ENCODE results near the gene SLCO4A1.

The SLCO4A1 gene

DNA sequence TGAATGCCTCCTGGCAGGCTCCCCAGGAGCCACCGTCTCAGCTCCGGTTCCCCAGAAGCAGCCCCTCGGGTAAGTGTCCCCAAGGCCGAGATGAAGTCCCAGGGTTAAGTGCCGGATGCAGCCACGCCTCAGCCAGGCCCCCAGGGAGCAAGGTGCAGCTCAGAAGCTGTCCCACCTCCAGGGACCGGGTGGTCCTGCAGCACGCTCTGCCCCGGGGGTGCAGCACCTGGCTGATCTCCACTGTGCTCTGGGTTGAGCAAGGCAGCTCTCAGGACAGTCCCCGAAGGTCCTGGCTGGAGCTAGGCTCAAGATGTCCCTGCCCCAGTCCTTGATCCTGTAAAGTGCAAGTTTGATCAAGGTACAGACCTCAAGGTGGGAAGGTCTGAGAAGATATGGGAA lies 51.2 kb downstream of the SLCO4A1 start:
- peaks cover 0 to 18% (median 0%) of the 10 kb centered on the region in 3 experiments for H3K27me3 ChIP-seq (ENCODE audit: control insufficient read depth in 3 of 3, insufficient read depth in 3 of 3, low read depth in 1 of 3, low read length in 3 of 3)
- no peak overlapping the region for H3K9ac ChIP-seq (ENCODE audit: low read depth, low read length, poor library complexity)
- no peak overlapping the region for H4K8ac ChIP-seq (ENCODE audit: low read depth, low read length)
- peak overlapping the region; percentile 85 for H2AK5ac ChIP-seq (ENCODE audit: low read depth, low read length)
- H3K9me3 ChIP-seq (replicated peaks in 1 of 2; ENCODE audit: control insufficient read depth in 2 of 2, insufficient read depth in 1 of 2, low read depth in 1 of 2, low read length in 2 of 2), result no peaks in the 10 kb centered on the region
- no CpG with 5 or more reads among the region's 10 CpGs for WGBS, 2 donors (ENCODE audit: extremely low coverage in 2 of 2, insufficient read length in 2 of 2, insufficient replicate concordance in 1 of 2)
- no peaks in the 10 kb centered on the region for H3K36me3 ChIP-seq (replicated peaks in 1 of 2; ENCODE audit: control insufficient read depth in 2 of 2, insufficient read depth in 2 of 2, low read length in 2 of 2)
- no peak overlapping the region for H3K4me3 ChIP-seq (ENCODE audit: low read length in 2 of 2)
- no peak overlapping the region for H3K14ac ChIP-seq (ENCODE audit: low read length)
- no peak overlapping the region for H3K4me2 ChIP-seq (ENCODE audit: insufficient read depth, low read length, poor library complexity, severe bottlenecking)
- no peak overlapping the region for H4K91ac ChIP-seq (ENCODE audit: low read depth, low read length, poor library complexity)
- H3K27ac ChIP-seq (replicated peaks; ENCODE audit: low read length), result no peak overlapping the region
- no peak overlapping the region for H2BK5ac ChIP-seq (ENCODE audit: low read length)
- no peak overlapping the region for H3K4ac ChIP-seq (ENCODE audit: low read length)
- H3K79me1 ChIP-seq (ENCODE audit: low read depth, low read length), result no peaks in the 10 kb centered on the region
- H2BK15ac ChIP-seq (ENCODE audit: low read length), result no peak overlapping the region
- no peak overlapping the region for H3K18ac ChIP-seq (ENCODE audit: low read length)
- no peak overlapping the region for H3K23ac ChIP-seq (ENCODE audit: low read depth, low read length, poor library complexity)
- no peak overlapping the region for H2BK12ac ChIP-seq (ENCODE audit: low read length)
- DNase-seq (ENCODE audit: low spot score), result no peak
- H3K4me1 ChIP-seq (ENCODE audit: control insufficient read depth in 2 of 2, insufficient read depth in 1 of 2, low read depth in 1 of 2, low read length in 2 of 2), result peaks cover 2 to 11% of the 10 kb centered on the region in 2 donors
- H2AFZ ChIP-seq (ENCODE audit: low read length), result no peak overlapping the region
- H2BK120ac ChIP-seq (ENCODE audit: low read depth, low read length), result no peak overlapping the region

DNA sequence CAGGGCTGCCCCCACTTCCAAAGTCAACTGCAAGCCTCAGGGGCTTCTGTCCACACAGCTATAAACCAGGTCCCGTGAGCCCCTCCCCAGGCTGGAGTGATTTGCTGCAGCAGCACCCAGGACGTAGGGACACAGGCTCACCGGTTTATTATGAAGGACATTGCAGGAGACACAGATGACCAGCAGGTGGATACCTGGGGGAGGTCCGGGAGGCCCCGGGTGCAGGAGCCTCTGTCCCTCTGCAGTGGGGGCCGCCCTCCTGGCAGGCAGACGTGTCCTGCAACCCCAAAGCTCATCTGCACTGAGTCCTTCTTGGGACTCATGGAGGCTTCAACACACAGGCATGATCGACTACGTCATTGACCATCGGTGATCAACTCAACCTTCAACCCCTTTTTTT lies 51.8 kb downstream of the SLCO4A1 start:
- H4K91ac ChIP-seq (ENCODE audit: low read depth, low read length, poor library complexity), result no peak overlapping the region
- no peak overlapping the region for H4K8ac ChIP-seq (ENCODE audit: low read depth, low read length)
- peak overlapping the region; percentile 37 for H2AK5ac ChIP-seq (ENCODE audit: low read depth, low read length)
- H2BK12ac ChIP-seq (ENCODE audit: low read length), result no peak overlapping the region
- peaks cover 0 to 19% (median 0%) of the 10 kb centered on the region in 3 experiments for H3K27me3 ChIP-seq (ENCODE audit: control insufficient read depth in 3 of 3, insufficient read depth in 3 of 3, low read depth in 1 of 3, low read length in 3 of 3)
- no peak overlapping the region for H3K4me2 ChIP-seq (ENCODE audit: insufficient read depth, low read length, poor library complexity, severe bottlenecking)
- H3K9ac ChIP-seq (ENCODE audit: low read depth, low read length, poor library complexity), result no peak overlapping the region
- no peak overlapping the region for H2BK120ac ChIP-seq (ENCODE audit: low read depth, low read length)
- H2BK15ac ChIP-seq (ENCODE audit: low read length), result no peak overlapping the region
- no peaks in the 10 kb centered on the region for H3K79me1 ChIP-seq (ENCODE audit: low read depth, low read length)
- H3K18ac ChIP-seq (ENCODE audit: low read length), result no peak overlapping the region
- no CpG with 5 or more reads among the region's 10 CpGs for WGBS, 2 donors (ENCODE audit: extremely low coverage in 2 of 2, insufficient read length in 2 of 2, insufficient replicate concordance in 1 of 2)
- DNase-seq (ENCODE audit: low spot score), result no peak
- H3K14ac ChIP-seq (ENCODE audit: low read length), result no peak overlapping the region
- H2BK5ac ChIP-seq (ENCODE audit: low read length), result no peak overlapping the region
- H3K23ac ChIP-seq (ENCODE audit: low read depth, low read length, poor library complexity), result no peak overlapping the region
- H3K36me3 ChIP-seq (replicated peaks in 1 of 2; ENCODE audit: control insufficient read depth in 2 of 2, insufficient read depth in 2 of 2, low read length in 2 of 2), result no peaks in the 10 kb centered on the region
- H3K4me1 ChIP-seq (ENCODE audit: control insufficient read depth in 2 of 2, insufficient read depth in 1 of 2, low read depth in 1 of 2, low read length in 2 of 2), result peaks cover 0 to 7% of the 10 kb centered on the region in 2 donors
- no peak overlapping the region for H3K4ac ChIP-seq (ENCODE audit: low read length)
- H2AFZ ChIP-seq (ENCODE audit: low read length), result no peak overlapping the region
- H3K9me3 ChIP-seq (replicated peaks in 1 of 2; ENCODE audit: control insufficient read depth in 2 of 2, insufficient read depth in 1 of 2, low read depth in 1 of 2, low read length in 2 of 2), result no peaks in the 10 kb centered on the region
- H3K4me3 ChIP-seq (ENCODE audit: low read length in 2 of 2), result no peak overlapping the region
- no peak overlapping the region for H3K27ac ChIP-seq (replicated peaks; ENCODE audit: low read length)

DNA sequence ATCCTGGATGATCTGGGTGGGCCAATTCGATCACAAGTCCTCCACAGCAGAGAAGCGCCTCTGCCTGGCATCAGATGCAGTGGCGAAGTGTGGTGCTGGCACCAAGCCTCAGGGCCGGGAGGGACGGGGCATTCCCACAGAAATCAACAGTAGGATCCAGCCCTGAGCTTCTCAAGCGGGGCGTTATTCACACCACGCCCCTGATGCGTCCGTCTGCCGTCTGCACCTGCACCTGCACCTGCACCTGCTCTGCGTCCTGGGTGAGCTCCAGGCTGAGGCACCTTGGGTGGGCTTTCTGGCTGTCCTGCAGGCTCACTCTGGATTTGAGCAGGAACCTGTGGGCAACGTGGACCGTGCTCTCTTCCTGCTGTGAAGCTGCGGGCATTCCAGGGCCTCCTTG lies 52.6 kb downstream of the SLCO4A1 start:
- H3K23ac ChIP-seq (ENCODE audit: low read depth, low read length, poor library complexity), result peak overlapping the region; percentile 61
- H2BK15ac ChIP-seq (ENCODE audit: low read length), result no peak overlapping the region
- no peak overlapping the region for H3K14ac ChIP-seq (ENCODE audit: low read length)
- no peak overlapping the region for H2BK120ac ChIP-seq (ENCODE audit: low read depth, low read length)
- H3K18ac ChIP-seq (ENCODE audit: low read length), result no peak overlapping the region
- H4K8ac ChIP-seq (ENCODE audit: low read depth, low read length), result no peak overlapping the region
- H3K9ac ChIP-seq (ENCODE audit: low read depth, low read length, poor library complexity), result no peak overlapping the region
- no peak overlapping the region for H2AK5ac ChIP-seq (ENCODE audit: low read depth, low read length)
- H4K91ac ChIP-seq (ENCODE audit: low read depth, low read length, poor library complexity), result no peak overlapping the region
- peaks cover 0 to 24% (median 0%) of the 10 kb centered on the region in 3 experiments for H3K27me3 ChIP-seq (ENCODE audit: control insufficient read depth in 3 of 3, insufficient read depth in 3 of 3, low read depth in 1 of 3, low read length in 3 of 3)
- no CpG with 5 or more reads among the region's 15 CpGs for WGBS, 2 donors (ENCODE audit: extremely low coverage in 2 of 2, insufficient read length in 2 of 2, insufficient replicate concordance in 1 of 2)
- peak overlapping the region; percentile 43 for H2BK12ac ChIP-seq (ENCODE audit: low read length)
- no peak overlapping the region for H3K27ac ChIP-seq (replicated peaks; ENCODE audit: low read length)
- no peak overlapping the region for H2AFZ ChIP-seq (ENCODE audit: low read length)
- no peak overlapping the region for H3K4me2 ChIP-seq (ENCODE audit: insufficient read depth, low read length, poor library complexity, severe bottlenecking)
- no peaks in the 10 kb centered on the region for H3K79me1 ChIP-seq (ENCODE audit: low read depth, low read length)
- H3K36me3 ChIP-seq (replicated peaks in 1 of 2; ENCODE audit: control insufficient read depth in 2 of 2, insufficient read depth in 2 of 2, low read length in 2 of 2), result no peaks in the 10 kb centered on the region
- no peak overlapping the region for H3K4me3 ChIP-seq (ENCODE audit: low read length in 2 of 2)
- H3K9me3 ChIP-seq (replicated peaks in 1 of 2; ENCODE audit: control insufficient read depth in 2 of 2, insufficient read depth in 1 of 2, low read depth in 1 of 2, low read length in 2 of 2), result no peaks in the 10 kb centered on the region
- no peak overlapping the region for H2BK5ac ChIP-seq (ENCODE audit: low read length)
- H3K4me1 ChIP-seq (ENCODE audit: control insufficient read depth in 2 of 2, insufficient read depth in 1 of 2, low read depth in 1 of 2, low read length in 2 of 2), result peaks cover 0 to 4% of the 10 kb centered on the region in 2 donors
- DNase-seq (ENCODE audit: low spot score), result no peak
- no peak overlapping the region for H3K4ac ChIP-seq (ENCODE audit: low read length)

DNA sequence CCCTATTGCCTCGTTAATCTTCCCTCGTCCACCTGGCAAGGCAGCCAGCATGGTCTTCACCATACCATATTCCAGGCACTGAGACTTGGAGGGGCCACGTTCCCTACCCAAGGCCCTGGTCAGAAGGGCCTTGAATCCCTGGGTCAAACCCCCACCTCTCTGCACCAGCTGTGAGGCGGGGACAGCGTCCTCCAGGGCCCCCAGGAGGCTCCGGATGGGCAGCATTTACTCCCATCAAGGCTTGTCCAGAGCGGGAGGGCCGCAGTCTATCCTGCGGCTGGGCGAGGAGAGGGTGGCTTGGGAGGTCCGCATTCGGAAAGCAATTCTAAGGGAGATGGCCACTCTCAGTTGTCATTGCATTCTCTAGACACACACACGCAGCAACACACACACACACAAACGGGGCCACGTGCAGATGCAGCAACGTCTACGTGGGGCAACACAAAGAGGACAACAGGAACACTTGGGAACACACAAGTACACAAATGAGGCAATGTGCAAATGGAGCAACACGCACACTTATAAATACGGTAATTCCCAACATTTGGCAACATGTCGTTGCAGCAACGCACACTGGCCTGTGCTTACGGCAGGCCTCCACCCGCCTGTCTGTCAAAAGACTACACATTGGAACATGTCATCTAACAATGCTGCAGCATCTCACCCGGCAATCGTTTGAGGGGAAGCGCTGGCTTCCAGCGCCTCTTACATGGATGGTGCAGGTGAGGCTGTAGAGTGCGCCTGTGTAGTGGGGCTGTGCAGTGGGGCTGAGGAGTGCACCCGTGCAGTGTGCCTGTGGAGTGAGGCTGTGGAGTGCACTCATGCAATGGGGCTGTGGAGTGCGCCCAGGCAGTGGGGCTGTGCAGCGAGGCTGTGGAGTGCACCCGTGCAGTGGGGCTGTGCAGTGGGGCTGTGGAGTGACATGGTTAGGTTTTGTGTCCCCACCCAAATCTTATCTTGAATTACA lies 53.4 kb downstream of the SLCO4A1 start:
- peak overlapping the region; percentile 59 for H3K14ac ChIP-seq (ENCODE audit: low read length)
- H3K23ac ChIP-seq (ENCODE audit: low read depth, low read length, poor library complexity), result no peak overlapping the region
- H3K4ac ChIP-seq (ENCODE audit: low read length), result no peak overlapping the region
- peaks cover 0 to 3% of the 10 kb centered on the region in 2 donors for H3K4me1 ChIP-seq (ENCODE audit: control insufficient read depth in 2 of 2, insufficient read depth in 1 of 2, low read depth in 1 of 2, low read length in 2 of 2)
- H3K27ac ChIP-seq (replicated peaks; ENCODE audit: low read length), result no peak overlapping the region
- no peak for DNase-seq (ENCODE audit: low spot score)
- no peak overlapping the region for H2BK5ac ChIP-seq (ENCODE audit: low read length)
- no peaks in the 10 kb centered on the region for H3K79me1 ChIP-seq (ENCODE audit: low read depth, low read length)
- H2AK5ac ChIP-seq (ENCODE audit: low read depth, low read length), result no peak overlapping the region
- no peak overlapping the region for H3K4me2 ChIP-seq (ENCODE audit: insufficient read depth, low read length, poor library complexity, severe bottlenecking)
- no CpG with 5 or more reads among the region's 32 CpGs for WGBS, 2 donors (ENCODE audit: extremely low coverage in 2 of 2, insufficient read length in 2 of 2, insufficient replicate concordance in 1 of 2)
- no peaks in the 10 kb centered on the region for H3K9me3 ChIP-seq (replicated peaks in 1 of 2; ENCODE audit: control insufficient read depth in 2 of 2, insufficient read depth in 1 of 2, low read depth in 1 of 2, low read length in 2 of 2)
- H2BK12ac ChIP-seq (ENCODE audit: low read length), result no peak overlapping the region
- H3K4me3 ChIP-seq (ENCODE audit: low read length in 2 of 2), result no peak overlapping the region
- H2AFZ ChIP-seq (ENCODE audit: low read length), result no peak overlapping the region
- no peak overlapping the region for H3K9ac ChIP-seq (ENCODE audit: low read depth, low read length, poor library complexity)
- H3K27me3 ChIP-seq (ENCODE audit: control insufficient read depth in 3 of 3, insufficient read depth in 3 of 3, low read depth in 1 of 3, low read length in 3 of 3), result peaks cover 0 to 29% (median 0%) of the 10 kb centered on the region in 3 experiments
- H4K91ac ChIP-seq (ENCODE audit: low read depth, low read length, poor library complexity), result no peak overlapping the region
- H3K18ac ChIP-seq (ENCODE audit: low read length), result no peak overlapping the region
- H4K8ac ChIP-seq (ENCODE audit: low read depth, low read length), result no peak overlapping the region
- no peak overlapping the region for H2BK120ac ChIP-seq (ENCODE audit: low read depth, low read length)
- no peak overlapping the region for H2BK15ac ChIP-seq (ENCODE audit: low read length)
- H3K36me3 ChIP-seq (replicated peaks in 1 of 2; ENCODE audit: control insufficient read depth in 2 of 2, insufficient read depth in 2 of 2, low read length in 2 of 2), result no peaks in the 10 kb centered on the region
